HEK293 (cell line): ENCODE data around the gene NUMA1.
A peak's percentile ranks its signal among the peaks of the same experiment; 100 is the strongest.

Source experiments
- BCL11A ChIP-seq: fragments of 450-650 bp; formaldehyde crosslinking; IDR thresholded peaks from 2 replicates; pipeline ENCODE4 v1.5.1; 2016; ENCODE audit warnings: low read depth, missing biosample characterization, missing genetic modification characterization
- HOXD13 ChIP-seq: sonication (generic); formaldehyde crosslinking; IDR thresholded peaks from 2 replicates; pipeline ENCODE4 v1.8.0; 2022; ENCODE audit warnings: missing genetic modification reagents, borderline replicate concordance
- KLF8 ChIP-seq: fragments of 450-650 bp; formaldehyde crosslinking; IDR thresholded peaks from 2 replicates; pipeline ENCODE4 v1.5.1; 2016; ENCODE audit warnings: missing biosample characterization, missing genetic modification characterization
- PRDM1 ChIP-seq: fragments of 450-650 bp; formaldehyde crosslinking; IDR thresholded peaks from 2 replicates; pipeline ENCODE4; 2016; ENCODE audit warnings: missing biosample characterization, missing genetic modification characterization
- ZBTB49 ChIP-seq: fragments of 450-650 bp; formaldehyde crosslinking; IDR thresholded peaks from 2 replicates; pipeline ENCODE4 v1.5.1; 2016; ENCODE audit warnings: missing biosample characterization, missing genetic modification characterization, low read depth
- ZEB2 ChIP-seq: fragments of 450-650 bp; formaldehyde crosslinking; IDR thresholded peaks from 2 replicates; pipeline ENCODE4 v1.5.1; 2016; ENCODE audit warnings: missing biosample characterization, missing genetic modification characterization
- ZFP3 ChIP-seq: fragments of 450-650 bp; formaldehyde crosslinking; IDR thresholded peaks from 2 replicates; pipeline ENCODE4 v1.5.1; 2016; ENCODE audit warnings: low read depth, missing biosample characterization, missing genetic modification characterization
- ZFP69B ChIP-seq: fragments of 450-650 bp; formaldehyde crosslinking; IDR thresholded peaks from 2 replicates; pipeline ENCODE4 v1.5.1; 2016; ENCODE audit warnings: missing biosample characterization, missing genetic modification characterization
- ZNF133 ChIP-seq: fragments of 450-650 bp; formaldehyde crosslinking; IDR thresholded peaks from 2 replicates; pipeline ENCODE4 v1.5.1; 2016; ENCODE audit warnings: missing biosample characterization, missing genetic modification characterization
- ZNF19 ChIP-seq: fragments of 450-650 bp; formaldehyde crosslinking; IDR thresholded peaks from 2 replicates; pipeline ENCODE4; 2016; ENCODE audit warnings: missing biosample characterization, missing genetic modification characterization, low read depth
- ZNF23 ChIP-seq: fragments of 450-650 bp; formaldehyde crosslinking; IDR thresholded peaks from 2 replicates; pipeline ENCODE4 v1.5.1; 2016; ENCODE audit warnings: missing biosample characterization, missing genetic modification characterization, borderline replicate concordance
- ZNF248 ChIP-seq: fragments of 450-650 bp; formaldehyde crosslinking; IDR thresholded peaks from 2 replicates; pipeline ENCODE4 v1.5.1; 2017; ENCODE audit warnings: missing biosample characterization, missing genetic modification characterization
- ZNF266 ChIP-seq: fragments of 450-650 bp; formaldehyde crosslinking; IDR thresholded peaks from 2 replicates; pipeline ENCODE4 v1.5.1; 2016; ENCODE audit warnings: missing biosample characterization, missing genetic modification characterization, low read depth
- ZNF341 ChIP-seq: fragments of 450-650 bp; formaldehyde crosslinking; IDR thresholded peaks from 2 replicates; pipeline ENCODE4; 2016; ENCODE audit warnings: low read depth, missing biosample characterization, missing genetic modification characterization
- ZNF510 ChIP-seq: fragments of 450-650 bp; formaldehyde crosslinking; IDR thresholded peaks from 2 replicates; pipeline ENCODE4 v1.5.1; 2018; ENCODE audit warnings: mild to moderate bottlenecking, missing genetic modification characterization, missing biosample characterization; ENCODE audit not compliant: insufficient replicate concordance
- ZNF529 ChIP-seq: fragments of 450-650 bp; formaldehyde crosslinking; IDR thresholded peaks from 2 replicates; pipeline ENCODE4 v1.5.1; 2017; ENCODE audit warnings: missing genetic modification characterization, missing biosample characterization; ENCODE audit not compliant: insufficient replicate concordance
- ZNF555 ChIP-seq: fragments of 450-650 bp; formaldehyde crosslinking; conservative IDR thresholded peaks from 2 replicates; pipeline ENCODE4 v1.5.1; 2017; ENCODE audit warnings: missing biosample characterization, mild to moderate bottlenecking, missing genetic modification characterization, inconsistent platforms
- ZNF585B ChIP-seq: fragments of 450-650 bp; formaldehyde crosslinking; IDR thresholded peaks from 2 replicates; pipeline ENCODE4 v1.5.1; 2016; ENCODE audit warnings: missing biosample characterization, missing genetic modification characterization
- ZNF610 ChIP-seq: fragments of 450-650 bp; formaldehyde crosslinking; IDR thresholded peaks from 2 replicates; pipeline ENCODE4 v1.5.1; 2016; ENCODE audit warnings: missing biosample characterization, missing genetic modification characterization, borderline replicate concordance
- ZNF658 ChIP-seq: fragments of 450-650 bp; formaldehyde crosslinking; IDR thresholded peaks from 2 replicates; pipeline ENCODE4; 2016; ENCODE audit warnings: missing biosample characterization, missing genetic modification characterization
- ZSCAN4 ChIP-seq: fragments of 450-650 bp; formaldehyde crosslinking; IDR thresholded peaks from 2 replicates; pipeline ENCODE4 v1.5.1; 2017; ENCODE audit warnings: missing biosample characterization, missing genetic modification characterization
- TF ChIP-seq, protein P1 (sequence below): fragments of 450-650 bp; formaldehyde crosslinking; conservative IDR thresholded peaks from 2 replicates; pipeline ENCODE4 v1.5.1; 2016; ENCODE audit warnings: low read depth, missing biosample characterization, missing genetic modification characterization
- TF ChIP-seq, protein P2 (sequence below): fragments of 450-650 bp; formaldehyde crosslinking; IDR thresholded peaks from 2 replicates; pipeline ENCODE4 v1.5.1; 2016; ENCODE audit warnings: missing biosample characterization, missing genetic modification characterization, borderline replicate concordance
- TF ChIP-seq, protein P3 (sequence below): fragments of 450-650 bp; formaldehyde crosslinking; IDR thresholded peaks from 2 replicates; pipeline ENCODE4 v1.5.1; 2016; ENCODE audit warnings: missing biosample characterization, missing genetic modification characterization

NUMA1 gene

DNA sequence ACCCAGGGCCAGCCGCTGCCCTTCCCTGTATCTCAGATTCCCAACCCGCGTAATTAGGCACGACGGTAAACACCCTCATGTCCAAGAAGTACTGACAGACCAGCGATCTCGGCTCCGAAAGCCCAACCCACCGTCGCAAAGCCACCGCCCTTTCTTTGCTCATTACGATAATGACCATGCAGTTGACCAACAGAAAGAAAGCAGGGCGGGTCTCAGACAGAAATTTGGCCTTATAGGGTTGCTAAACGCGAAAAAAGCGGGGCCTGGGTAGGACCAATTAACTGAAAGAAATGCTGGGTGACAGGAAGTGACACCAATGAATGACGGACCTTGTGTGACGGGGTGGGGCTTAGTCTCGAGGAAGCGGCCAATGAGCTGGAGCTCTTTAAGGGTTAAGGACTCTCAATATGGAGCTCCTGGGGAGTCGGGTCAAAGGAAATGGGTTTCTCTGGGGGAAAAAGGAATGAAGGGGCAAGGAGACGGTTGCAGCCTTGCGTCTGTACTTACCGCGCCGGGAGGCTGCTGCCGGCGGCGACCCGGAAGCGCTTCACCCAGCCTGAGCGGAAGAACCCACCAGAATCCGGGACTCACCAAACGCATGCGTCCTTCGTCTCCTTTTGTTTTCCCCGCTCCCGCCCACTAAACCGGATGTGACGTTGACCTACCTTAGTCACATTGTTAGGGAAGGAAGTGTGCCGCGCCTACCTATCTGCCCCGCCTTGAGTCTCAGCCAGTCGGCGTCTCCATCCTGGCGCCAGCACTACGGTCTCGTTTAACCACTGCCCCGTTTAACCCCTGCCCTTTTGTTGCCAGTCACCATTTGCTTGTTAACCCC, 32.0 kb upstream of the NUMA1 start, which contains the start of gene ANAPC15 (continued):
- TF ChIP-seq ZSCAN4 (tag by site-specific recombination) (no peak), ZNF248 (tag by site-specific recombination) (no peak), ZNF19 (tag by site-specific recombination) (no peak), PRDM1 (tag by site-specific recombination) (no peak), ZFP69B (tag by site-specific recombination) (no peak), ZNF555 (tag by site-specific recombination) (no peak), BCL11A (0 out of 2 replicates have a peak, but pooled peaks have one; percentile 19), ZNF658 (tag by site-specific recombination) (no peak), ZEB2 (tag by site-specific recombination) (peak; percentile 76; the same call in 1 of the 2 replicates), ZNF266 (tag by site-specific recombination) (no peak), ZFP3 (no peak), ZNF23 (tag by site-specific recombination) (no peak), KLF8 (tag by site-specific recombination) (peak; percentile 58; the same call in 1 of the 2 replicates), ZBTB49 (no peak), ZNF510 (no peak), ZNF341 (tag by site-specific recombination) (no peak), ZNF585B (tag by site-specific recombination) (no peak), HOXD13 (CRISPR knock-in tag) (no peak), ZNF133 (tag by site-specific recombination) (no peak), ZNF610 (tag by site-specific recombination) (no peak), ZNF529 (tag by site-specific recombination) (no peak)
- TF ChIP-seq, protein P1, sequence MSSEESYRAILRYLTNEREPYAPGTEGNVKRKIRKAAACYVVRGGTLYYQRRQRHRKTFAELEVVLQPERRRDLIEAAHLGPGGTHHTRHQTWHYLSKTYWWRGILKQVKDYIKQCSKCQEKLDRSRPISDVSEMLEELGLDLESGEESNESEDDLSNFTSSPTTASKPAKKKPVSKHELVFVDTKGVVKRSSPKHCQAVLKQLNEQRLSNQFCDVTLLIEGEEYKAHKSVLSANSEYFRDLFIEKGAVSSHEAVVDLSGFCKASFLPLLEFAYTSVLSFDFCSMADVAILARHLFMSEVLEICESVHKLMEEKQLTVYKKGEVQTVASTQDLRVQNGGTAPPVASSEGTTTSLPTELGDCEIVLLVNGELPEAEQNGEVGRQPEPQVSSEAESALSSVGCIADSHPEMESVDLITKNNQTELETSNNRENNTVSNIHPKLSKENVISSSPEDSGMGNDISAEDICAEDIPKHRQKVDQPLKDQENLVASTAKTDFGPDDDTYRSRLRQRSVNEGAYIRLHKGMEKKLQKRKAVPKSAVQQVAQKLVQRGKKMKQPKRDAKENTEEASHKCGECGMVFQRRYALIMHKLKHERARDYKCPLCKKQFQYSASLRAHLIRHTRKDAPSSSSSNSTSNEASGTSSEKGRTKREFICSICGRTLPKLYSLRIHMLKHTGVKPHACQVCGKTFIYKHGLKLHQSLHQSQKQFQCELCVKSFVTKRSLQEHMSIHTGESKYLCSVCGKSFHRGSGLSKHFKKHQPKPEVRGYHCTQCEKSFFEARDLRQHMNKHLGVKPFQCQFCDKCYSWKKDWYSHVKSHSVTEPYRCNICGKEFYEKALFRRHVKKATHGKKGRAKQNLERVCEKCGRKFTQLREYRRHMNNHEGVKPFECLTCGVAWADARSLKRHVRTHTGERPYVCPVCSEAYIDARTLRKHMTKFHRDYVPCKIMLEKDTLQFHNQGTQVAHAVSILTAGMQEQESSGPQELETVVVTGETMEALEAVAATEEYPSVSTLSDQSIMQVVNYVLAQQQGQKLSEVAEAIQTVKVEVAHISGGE (tag by site-specific recombination): peak; percentile 97
- TF ChIP-seq, protein P2, sequence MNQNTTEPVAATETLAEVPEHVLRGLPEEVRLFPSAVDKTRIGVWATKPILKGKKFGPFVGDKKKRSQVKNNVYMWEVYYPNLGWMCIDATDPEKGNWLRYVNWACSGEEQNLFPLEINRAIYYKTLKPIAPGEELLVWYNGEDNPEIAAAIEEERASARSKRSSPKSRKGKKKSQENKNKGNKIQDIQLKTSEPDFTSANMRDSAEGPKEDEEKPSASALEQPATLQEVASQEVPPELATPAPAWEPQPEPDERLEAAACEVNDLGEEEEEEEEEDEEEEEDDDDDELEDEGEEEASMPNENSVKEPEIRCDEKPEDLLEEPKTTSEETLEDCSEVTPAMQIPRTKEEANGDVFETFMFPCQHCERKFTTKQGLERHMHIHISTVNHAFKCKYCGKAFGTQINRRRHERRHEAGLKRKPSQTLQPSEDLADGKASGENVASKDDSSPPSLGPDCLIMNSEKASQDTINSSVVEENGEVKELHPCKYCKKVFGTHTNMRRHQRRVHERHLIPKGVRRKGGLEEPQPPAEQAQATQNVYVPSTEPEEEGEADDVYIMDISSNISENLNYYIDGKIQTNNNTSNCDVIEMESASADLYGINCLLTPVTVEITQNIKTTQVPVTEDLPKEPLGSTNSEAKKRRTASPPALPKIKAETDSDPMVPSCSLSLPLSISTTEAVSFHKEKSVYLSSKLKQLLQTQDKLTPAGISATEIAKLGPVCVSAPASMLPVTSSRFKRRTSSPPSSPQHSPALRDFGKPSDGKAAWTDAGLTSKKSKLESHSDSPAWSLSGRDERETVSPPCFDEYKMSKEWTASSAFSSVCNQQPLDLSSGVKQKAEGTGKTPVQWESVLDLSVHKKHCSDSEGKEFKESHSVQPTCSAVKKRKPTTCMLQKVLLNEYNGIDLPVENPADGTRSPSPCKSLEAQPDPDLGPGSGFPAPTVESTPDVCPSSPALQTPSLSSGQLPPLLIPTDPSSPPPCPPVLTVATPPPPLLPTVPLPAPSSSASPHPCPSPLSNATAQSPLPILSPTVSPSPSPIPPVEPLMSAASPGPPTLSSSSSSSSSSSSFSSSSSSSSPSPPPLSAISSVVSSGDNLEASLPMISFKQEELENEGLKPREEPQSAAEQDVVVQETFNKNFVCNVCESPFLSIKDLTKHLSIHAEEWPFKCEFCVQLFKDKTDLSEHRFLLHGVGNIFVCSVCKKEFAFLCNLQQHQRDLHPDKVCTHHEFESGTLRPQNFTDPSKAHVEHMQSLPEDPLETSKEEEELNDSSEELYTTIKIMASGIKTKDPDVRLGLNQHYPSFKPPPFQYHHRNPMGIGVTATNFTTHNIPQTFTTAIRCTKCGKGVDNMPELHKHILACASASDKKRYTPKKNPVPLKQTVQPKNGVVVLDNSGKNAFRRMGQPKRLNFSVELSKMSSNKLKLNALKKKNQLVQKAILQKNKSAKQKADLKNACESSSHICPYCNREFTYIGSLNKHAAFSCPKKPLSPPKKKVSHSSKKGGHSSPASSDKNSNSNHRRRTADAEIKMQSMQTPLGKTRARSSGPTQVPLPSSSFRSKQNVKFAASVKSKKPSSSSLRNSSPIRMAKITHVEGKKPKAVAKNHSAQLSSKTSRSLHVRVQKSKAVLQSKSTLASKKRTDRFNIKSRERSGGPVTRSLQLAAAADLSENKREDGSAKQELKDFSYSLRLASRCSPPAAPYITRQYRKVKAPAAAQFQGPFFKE (tag by site-specific recombination): no peak
- TF ChIP-seq, protein P3, sequence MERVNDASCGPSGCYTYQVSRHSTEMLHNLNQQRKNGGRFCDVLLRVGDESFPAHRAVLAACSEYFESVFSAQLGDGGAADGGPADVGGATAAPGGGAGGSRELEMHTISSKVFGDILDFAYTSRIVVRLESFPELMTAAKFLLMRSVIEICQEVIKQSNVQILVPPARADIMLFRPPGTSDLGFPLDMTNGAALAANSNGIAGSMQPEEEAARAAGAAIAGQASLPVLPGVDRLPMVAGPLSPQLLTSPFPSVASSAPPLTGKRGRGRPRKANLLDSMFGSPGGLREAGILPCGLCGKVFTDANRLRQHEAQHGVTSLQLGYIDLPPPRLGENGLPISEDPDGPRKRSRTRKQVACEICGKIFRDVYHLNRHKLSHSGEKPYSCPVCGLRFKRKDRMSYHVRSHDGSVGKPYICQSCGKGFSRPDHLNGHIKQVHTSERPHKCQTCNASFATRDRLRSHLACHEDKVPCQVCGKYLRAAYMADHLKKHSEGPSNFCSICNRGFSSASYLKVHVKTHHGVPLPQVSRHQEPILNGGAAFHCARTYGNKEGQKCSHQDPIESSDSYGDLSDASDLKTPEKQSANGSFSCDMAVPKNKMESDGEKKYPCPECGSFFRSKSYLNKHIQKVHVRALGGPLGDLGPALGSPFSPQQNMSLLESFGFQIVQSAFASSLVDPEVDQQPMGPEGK: no peak
